ENCODE data around the gene MINPP1. TPM values are rescaled to one million over a fixed set of nuclear protein-coding genes. Genes with fewer than 3 reads are reported as not detected.

The MINPP1 gene
- polyA plus RNA-seq, 1 donor from 2014 or later: 60.2 TPM

GRCh38 chr10:87532696-87533095, 28.0 kb downstream of the MINPP1 start:
- Histone ChIP-seq H3K9me3 (ENCODE audit: low read length) (no peaks in the 10 kb centered on the region), H3K4me3 (ENCODE audit: low read length) (no peak overlapping the region), H3K4me2 (ENCODE audit: low read length) (no peak overlapping the region), H3F3A (ENCODE audit: insufficient read depth, low read length, poor library complexity, severe bottlenecking) (no peaks in the 10 kb centered on the region), H3K27me3 (ENCODE audit: insufficient read depth, low read depth, low read length) (no peaks in the 10 kb centered on the region), H3K9me2 (ENCODE audit: insufficient read depth, low read length) (no peaks in the 10 kb centered on the region), H4K20me1 (ENCODE audit: insufficient read depth) (no peaks in the 10 kb centered on the region), H3K79me2 (replicated peaks; ENCODE audit: insufficient read depth, low read length) (no peaks in the 10 kb centered on the region), H2AFZ (ENCODE audit: low read depth, low read length) (no peak overlapping the region), H3K9ac (ENCODE audit: low read length) (no peak overlapping the region), H3K36me3 (ENCODE audit: insufficient read depth, low read length) (peaks cover 5% of the 10 kb centered on the region), H3K27ac (ENCODE audit: low read length) (no peak overlapping the region)
- TF ChIP-seq TAF1 (IDR thresholded peaks at IDR 0.05; ENCODE audit: low read depth) (no peak), MXI1 (conservative IDR thresholded peaks at IDR 0.05; ENCODE audit: poor library complexity, severe bottlenecking) (no peak), SMC3 (conservative IDR thresholded peaks at IDR 0.05; ENCODE audit: poor library complexity) (no peak), EZH2 (IDR thresholded peaks at IDR 0.05; ENCODE audit: borderline replicate concordance, insufficient read depth, low read length, poor library complexity, severe bottlenecking) (no peak), CTCF (IDR thresholded peaks at IDR 0.05; ENCODE audit: poor library complexity, severe bottlenecking) (no peak), EP300 (conservative IDR thresholded peaks at IDR 0.05; ENCODE audit: poor library complexity, severe bottlenecking) (no peak), RAD21 (conservative IDR thresholded peaks at IDR 0.05) (no peak), REST (IDR thresholded peaks at IDR 0.05; ENCODE audit: borderline replicate concordance) (no peak), POLR2AphosphoS5 (IDR thresholded peaks at IDR 0.05) (no peak)

- H3K36me3 ChIP-seq (ENCODE audit: insufficient read depth, low read length): peaks cover 5% of the 10 kb centered on the region
- no peaks in the 10 kb centered on the region for H3K9me2 ChIP-seq (ENCODE audit: insufficient read depth, low read length)
- no peak overlapping the region for H3K4me2 ChIP-seq (ENCODE audit: low read length)
- no peak overlapping the region for H3K27ac ChIP-seq (ENCODE audit: low read length)
- no peaks in the 10 kb centered on the region for H3K9me3 ChIP-seq (ENCODE audit: low read length)
- no peak overlapping the region for H3K9ac ChIP-seq (ENCODE audit: low read length)
- TF ChIP-seq POLR2AphosphoS5 (IDR thresholded peaks at IDR 0.05) (no peak), SMC3 (conservative IDR thresholded peaks at IDR 0.05; ENCODE audit: poor library complexity) (no peak), TAF1 (IDR thresholded peaks at IDR 0.05; ENCODE audit: low read depth) (no peak), EP300 (conservative IDR thresholded peaks at IDR 0.05; ENCODE audit: poor library complexity, severe bottlenecking) (no peak), MXI1 (conservative IDR thresholded peaks at IDR 0.05; ENCODE audit: poor library complexity, severe bottlenecking) (no peak), REST (IDR thresholded peaks at IDR 0.05; ENCODE audit: borderline replicate concordance) (no peak), RAD21 (conservative IDR thresholded peaks at IDR 0.05) (no peak), EZH2 (IDR thresholded peaks at IDR 0.05; ENCODE audit: borderline replicate concordance, insufficient read depth, low read length, poor library complexity, severe bottlenecking) (no peak), CTCF (IDR thresholded peaks at IDR 0.05; ENCODE audit: poor library complexity, severe bottlenecking) (no peak)
- no peaks in the 10 kb centered on the region for H4K20me1 ChIP-seq (ENCODE audit: insufficient read depth)
- H3K4me3 ChIP-seq (ENCODE audit: low read length): no peak overlapping the region
- no peaks in the 10 kb centered on the region for H3K79me2 ChIP-seq (replicated peaks; ENCODE audit: insufficient read depth, low read length)
- H3K27me3 ChIP-seq (ENCODE audit: insufficient read depth, low read depth, low read length): no peaks in the 10 kb centered on the region
- H2AFZ ChIP-seq (ENCODE audit: low read depth, low read length): no peak overlapping the region
- no peaks in the 10 kb centered on the region for H3F3A ChIP-seq (ENCODE audit: insufficient read depth, low read length, poor library complexity, severe bottlenecking)
These were observed 29.6 kb downstream of the MINPP1 start for GRCh38 chr10:87534173-87534858.

Measured in neural cell (in vitro differentiated cells).